Germinal center (tissue), 1 donor: Measurements from ENCODE around the gene TTC28.
A peak's percentile ranks its signal among the peaks of the same experiment; 100 is the strongest.
"Not testable (repeated sequence)": the region's sequence is repeated elsewhere in the genome, so short reads cannot be mapped to it uniquely, and the experiment has no call there.

Experiments
- DNase-seq: peaks from one replicate; pipeline ENCODE4 v3.0.0; 2012; ENCODE audit warnings: mixed read lengths, low spot score

TTC28 gene

GRCh38 chr22:28679611-28680287, at the start of gene TTC28:
Gene TTC28 (minus strand): TSS chr22:28679840. CDS start chr22:28679723, 117 bp downstream.
- DNase-seq: peak; percentile 60

GRCh38 chr22:28728621-28729313, 49.1 kb upstream of the TTC28 start:
- DNase-seq: no peak

GRCh38 chr22:28728002-28728401, 48.4 kb upstream of the TTC28 start:
- DNase-seq: no peak

GRCh38 chr22:28718044-28718443, 38.4 kb upstream of the TTC28 start:
- DNase-seq: no peak

GRCh38 chr22:28716686-28717085, 37.0 kb upstream of the TTC28 start:
- DNase-seq: no peak

GRCh38 chr22:28715611-28716010, 36.0 kb upstream of the TTC28 start:
- DNase-seq: no peak

- DNase-seq: no peak
These were observed 34.5 kb upstream of the TTC28 start for GRCh38 chr22:28714043-28714628.

- DNase-seq: no peak
These were observed 32.5 kb upstream of the TTC28 start for GRCh38 chr22:28711820-28712777.

GRCh38 chr22:28711341-28711740, 31.7 kb upstream of the TTC28 start:
- no peak for DNase-seq

GRCh38 chr22:28710576-28711191, 31.0 kb upstream of the TTC28 start:
- DNase-seq: no peak

GRCh38 chr22:28710107-28710506, 30.5 kb upstream of the TTC28 start:
- DNase-seq: no peak

GRCh38 chr22:28706845-28707244, 27.2 kb upstream of the TTC28 start:
- peak; percentile 51 for DNase-seq

- no peak for DNase-seq
These were observed 23.8 kb upstream of the TTC28 start for GRCh38 chr22:28703436-28703835.

- DNase-seq: peak; percentile 28
These were observed 23.3 kb upstream of the TTC28 start for GRCh38 chr22:28702891-28703290.

GRCh38 chr22:28693041-28693760, 13.6 kb upstream of the TTC28 start:
- not testable (repeated sequence) for DNase-seq

GRCh38 chr22:28689796-28690195, 10.2 kb upstream of the TTC28 start:
- not testable (repeated sequence) for DNase-seq

GRCh38 chr22:28682966-28683365, 3.3 kb upstream of the TTC28 start:
- not testable (repeated sequence) for DNase-seq

GRCh38 chr22:28680813-28681490, 1.3 kb upstream of the TTC28 start:
- DNase-seq: not testable (repeated sequence)

- peak; percentile 18 for DNase-seq
These were observed 646 bp downstream of the TTC28 start for GRCh38 chr22:28678778-28679610.
